ENCODE data around the gene KLRC4. TPM values are rescaled to one million over a fixed set of nuclear protein-coding genes. Genes with fewer than 3 reads are reported as not detected.

Gene KLRC4, protein sequence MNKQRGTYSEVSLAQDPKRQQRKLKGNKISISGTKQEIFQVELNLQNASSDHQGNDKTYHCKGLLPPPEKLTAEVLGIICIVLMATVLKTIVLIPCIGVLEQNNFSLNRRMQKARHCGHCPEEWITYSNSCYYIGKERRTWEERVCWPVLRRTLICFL
- total RNA-seq (not detected in 2 replicates), polyA plus RNA-seq (not detected in 2 replicates), polyA minus RNA-seq (not detected in 2 replicates), Bru-seq, nascent RNA (not detected), BruChase-seq, experiment 1, labeled RNA remaining after a 6-hour chase (percentile 27 among the genes with signal in this experiment), BruChase-seq, experiment 2, labeled RNA remaining after a 2-hour chase (percentile 18 among the genes with signal in this experiment)
- polyA plus RNA-seq (2011; cell fraction: cytosol; rRNA removed) = not detected in 2 replicates
- not detected in 2 replicates for polyA plus RNA-seq (2011; cell fraction: nucleus; rRNA removed)
- not detected in 2 replicates for polyA plus RNA-seq (2012)
- not detected for polyA minus RNA-seq (2011; cell fraction: cytosol; rRNA and poly(A)+ RNA removed)
- not detected in 2 replicates for polyA minus RNA-seq (2011; cell fraction: nucleus; rRNA and poly(A)+ RNA removed)
- long read RNA-seq = 0 reads

GRCh38 chr12:10409392-10409791, at the start of gene KLRC4:
Gene KLRC4 (minus strand): TSS chr12:10409757. CDS start chr12:10409575, 182 bp downstream.
- Histone ChIP-seq H3K9ac (replicated peaks; ENCODE audit: extremely low read depth, insufficient read depth, low read length) (no peak within 1 kb of the TSS), H3K4me2 (ENCODE audit: insufficient read depth, low read length) (no peak within 1 kb of the TSS), H3K36me3 (ENCODE audit: control insufficient read depth in 2 of 2, extremely low read depth in 1 of 2, insufficient read depth in 2 of 2, low read length in 2 of 2) (no peaks in the 10 kb centered on the region), H3K27me3 (ENCODE audit: control insufficient read depth in 2 of 2, insufficient read depth in 2 of 2, low read length in 2 of 2) (no peaks in the 10 kb centered on the region), H3K79me2 (ENCODE audit: control insufficient read depth, insufficient read depth, low read length) (no peaks in the 10 kb centered on the region), H3K9me3 (replicated peaks; ENCODE audit: control insufficient read depth, insufficient read depth, low read length) (no peaks in the 10 kb centered on the region), H3K9me1 (replicated peaks; ENCODE audit: control insufficient read depth, extremely low read depth, insufficient read depth, low read length) (no peaks in the 10 kb centered on the region), H3K4me3 (replicated peaks in 1 of 3; ENCODE audit: insufficient read depth in 1 of 3, low read depth in 1 of 3, low read length in 3 of 3) (no peak within 1 kb of the TSS), H3K4me1 (ENCODE audit: control insufficient read depth, extremely low read depth, insufficient read depth, low read length) (no peaks in the 10 kb centered on the region), H4K20me1 (replicated peaks; ENCODE audit: control insufficient read depth, extremely low read depth, insufficient read depth, low read length) (no peaks in the 10 kb centered on the region), H2AFZ (ENCODE audit: low read depth, low read length) (no peak within 1 kb of the TSS), H3K27ac (ENCODE audit: insufficient read depth, low read depth, low read length) (no peak within 1 kb of the TSS)
- no TSS peak for BruUV-seq (replicated peaks)
- dilution Hi-C loops (cut with MboI; ENCODE audit: extremely low pct_ligation_motif_present, low sequenced_read_pairs) = no loop called here
- intact Hi-C loops (cut with micrococcal nuclease) = no loop called here
- POLR2A ChIA-PET = no interaction called here
- FAIRE-seq = no peak
- TF ChIP-seq GATA2 (IDR thresholded peaks at IDR 0.05; ENCODE audit: insufficient read depth, insufficient read length, low read depth, low read length) (no peak), EZH2 (IDR thresholded peaks at IDR 0.05; ENCODE audit: borderline replicate concordance, low read depth, low read length, severe bottlenecking) (no peak), POLR2AphosphoS5 (IDR thresholded peaks at IDR 0.05; ENCODE audit: insufficient read depth, low read depth, low read length) (no peak), JUN (IDR thresholded peaks at IDR 0.05; ENCODE audit: borderline replicate concordance, insufficient read depth, insufficient read length, low read depth) (no peak), FOS (IDR thresholded peaks at IDR 0.05; ENCODE audit: borderline replicate concordance, insufficient read depth, low read length) (no peak), POLR2A (IDR thresholded peaks at IDR 0.05; ENCODE audit: low read depth, low read length) (no peak), MYC (IDR thresholded peaks at IDR 0.05; ENCODE audit: low read depth, low read length) (no peak)
- CTCF ChIA-PET = no interaction called here
- peak; percentile 60 for DNase-seq (ENCODE audit: low read depth, low spot score)

Measured in endothelial cell of umbilical vein (primary cell).